GM21528 (cell line): ENCODE data around the gene ZSCAN5C.

Source experiments
- ATAC-seq: cut with Tn5 transposase; IDR thresholded peaks from one replicate; pipeline ENCODE4 v1.9.1; 2021; ENCODE audit warnings: mild to moderate bottlenecking, moderate library complexity; ENCODE audit not compliant: unreplicated experiment, low FRiP score

Gene ZSCAN5C

GRCh38 chr19:56258272-56258671 lies 56.2 kb downstream of the ZSCAN5C start:
- ATAC-seq: no peak
